Epidermal melanocyte (primary cell): ENCODE data around the gene NMT1.

ENCODE experiments used
- DNase-seq: peaks from one replicate; pipeline ENCODE4 v3.0.0; 2011; ENCODE audit warnings: low spot score; ENCODE audit not compliant: insufficient read length

NMT1 gene

DNA sequence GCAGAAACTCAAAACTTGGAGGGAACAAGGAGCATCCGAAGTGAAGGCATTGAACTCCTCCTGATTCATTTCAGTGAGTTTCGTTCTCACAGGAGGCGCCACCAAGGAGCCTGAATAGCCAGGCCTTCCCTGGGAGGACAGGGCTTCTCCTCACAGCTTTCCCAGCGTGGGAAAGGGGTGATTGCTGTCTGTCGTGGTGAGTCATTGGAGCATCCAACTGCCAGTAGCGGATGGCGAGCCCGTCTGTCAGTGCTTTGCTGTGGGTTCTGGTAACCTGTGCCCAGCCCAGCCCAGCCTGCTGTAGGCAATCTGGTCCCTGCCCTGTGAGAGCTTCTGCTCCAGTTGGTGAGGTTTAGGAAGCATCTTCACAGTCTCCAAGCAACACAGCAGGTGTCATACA, 42.9 kb downstream of the NMT1 start:
- DNase-seq = no peak

- DNase-seq = no peak
These were observed 43.4 kb downstream of the NMT1 start for GRCh38 chr17:45104497-45104896.

GRCh38 chr17:45104907-45105624, 43.9 kb downstream of the NMT1 start:
- DNase-seq = no peak

DNA sequence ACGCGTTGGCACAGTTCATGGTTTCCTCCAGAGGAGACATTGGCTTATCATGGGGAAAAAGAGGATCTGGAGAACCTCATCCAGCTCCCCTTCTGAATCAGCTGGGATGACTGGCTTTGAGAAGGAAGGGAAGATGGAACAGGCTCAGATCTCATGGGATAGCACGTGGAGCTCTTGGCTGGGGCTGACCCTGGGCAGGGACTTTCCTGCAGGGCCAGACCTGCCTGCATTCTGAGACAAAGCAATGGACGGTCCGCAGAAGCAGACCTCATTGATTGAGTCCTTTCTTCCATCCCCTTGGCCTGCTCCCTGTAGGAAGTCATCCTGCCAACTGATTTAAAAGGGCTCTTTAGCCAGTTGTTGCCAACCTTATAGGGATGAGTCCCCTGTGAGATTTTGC, 45.0 kb downstream of the NMT1 start:
- no peak for DNase-seq

DNA sequence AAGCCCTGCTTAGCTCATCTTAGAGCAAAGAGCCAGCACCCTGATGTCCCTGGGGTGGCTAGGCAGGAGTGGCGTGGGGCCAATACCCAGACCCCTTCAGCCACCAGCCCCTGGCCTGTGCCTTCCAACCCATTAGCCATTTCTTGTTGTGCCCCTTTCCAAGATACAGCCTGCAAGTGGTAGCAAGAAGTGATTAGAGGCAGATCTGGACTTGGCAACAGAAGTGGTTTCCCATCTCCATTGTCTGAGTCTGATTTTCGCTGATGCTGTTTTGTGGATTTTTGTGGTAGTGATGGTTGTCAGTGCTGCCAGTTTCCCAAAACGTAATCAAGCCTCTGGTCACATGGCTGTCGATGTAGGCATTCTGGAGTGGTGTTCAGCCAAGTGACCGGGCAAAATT, 45.5 kb downstream of the NMT1 start:
- no peak for DNase-seq

- no peak for DNase-seq
These were observed 46.3 kb downstream of the NMT1 start for GRCh38 chr17:45107293-45108010.

GRCh38 chr17:45108051-45108450, 46.9 kb downstream of the NMT1 start:
- DNase-seq = no peak

GRCh38 chr17:45108595-45109521, 47.7 kb downstream of the NMT1 start:
- DNase-seq = no peak

DNA sequence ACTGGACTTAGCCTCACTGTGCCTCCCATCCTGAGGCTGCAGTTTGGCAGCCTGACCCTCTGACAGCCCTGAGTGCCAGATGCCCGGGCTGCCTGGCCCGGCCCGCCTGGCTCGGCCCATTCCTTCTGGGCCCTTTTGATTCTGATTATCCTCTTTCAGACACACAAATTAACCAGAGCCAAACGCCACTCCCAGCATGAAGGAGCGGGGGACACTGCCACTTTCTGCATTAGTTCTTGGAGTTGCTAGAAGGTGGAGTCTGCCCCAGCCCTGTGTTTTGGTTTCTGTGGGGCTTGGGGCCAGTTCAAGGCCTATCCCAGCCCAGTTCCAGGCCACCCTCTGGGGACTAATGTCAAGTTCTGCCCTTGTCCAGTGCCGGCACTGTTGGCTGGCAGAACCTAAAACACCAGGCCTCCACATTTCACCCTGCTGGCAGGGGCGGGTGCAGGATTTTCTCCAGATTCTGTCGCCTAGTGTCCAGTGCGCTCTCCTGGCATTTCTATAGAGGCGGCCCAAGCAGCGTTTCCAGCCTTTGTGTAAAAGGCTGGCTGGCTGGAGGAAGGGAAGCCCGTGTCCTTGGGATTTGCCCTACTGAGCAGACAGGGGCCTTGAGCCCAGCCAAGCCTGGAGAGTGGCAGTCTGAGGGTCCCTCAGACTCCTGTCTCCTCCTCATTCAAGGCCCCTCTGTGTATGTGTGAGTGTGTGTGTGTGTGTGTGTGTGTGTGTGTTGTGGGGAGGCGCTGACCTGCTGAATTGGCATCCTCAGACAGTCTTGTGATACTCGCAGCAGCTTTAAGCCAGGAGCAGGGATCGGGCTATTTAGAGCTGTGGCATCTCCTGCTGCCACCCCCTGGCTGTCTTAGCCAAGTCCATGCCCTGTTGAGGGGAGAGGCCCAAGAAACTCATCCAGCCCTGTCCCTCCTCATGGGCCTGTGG, 49.8 kb downstream of the NMT1 start:
- peak; percentile 77 for DNase-seq

GRCh38 chr17:45111850-45112249, 50.7 kb downstream of the NMT1 start:
- no peak for DNase-seq

DNA sequence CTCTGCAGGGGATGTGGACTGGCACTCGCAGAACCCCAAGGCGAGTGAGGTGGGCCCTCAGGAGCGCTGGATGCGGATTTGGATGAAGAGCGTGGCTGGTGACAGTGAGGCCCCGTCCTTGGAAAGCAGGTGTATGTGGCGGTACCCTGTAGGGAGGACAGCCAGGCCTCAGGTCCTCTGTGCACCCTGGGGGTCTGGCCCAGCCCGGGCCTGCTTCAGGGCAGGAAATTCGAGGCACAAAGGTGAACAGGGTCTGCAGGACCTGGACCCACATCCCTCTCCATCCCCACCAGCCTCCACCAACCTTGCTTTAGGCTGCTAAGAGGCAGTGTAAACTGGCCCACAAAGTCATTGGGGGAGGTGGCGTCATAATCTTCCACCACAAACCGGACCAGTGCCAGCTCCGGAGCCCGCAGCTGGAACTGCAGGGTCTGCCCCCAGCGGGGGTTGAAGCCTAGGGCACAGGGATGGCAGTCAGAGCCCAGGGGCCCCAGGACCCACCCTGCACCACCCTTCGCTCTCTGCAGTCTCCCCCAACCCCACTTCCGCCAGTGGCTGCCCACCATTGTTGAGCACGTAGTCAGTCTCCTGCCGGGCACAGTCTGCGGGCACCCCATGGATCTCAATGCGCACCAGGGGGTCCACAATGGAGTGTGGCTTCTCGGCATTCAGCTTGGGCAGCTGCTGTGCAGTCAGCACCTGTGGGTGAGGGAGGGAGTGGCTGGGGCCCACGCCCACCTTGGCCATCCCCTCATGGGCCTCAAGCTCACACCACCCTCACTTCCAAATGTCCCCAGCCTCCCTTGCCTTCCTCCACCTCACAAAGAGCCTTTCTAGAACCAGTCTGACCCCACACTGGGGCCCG, 51.7 kb downstream of the NMT1 start:
- DNase-seq = no peak

DNA sequence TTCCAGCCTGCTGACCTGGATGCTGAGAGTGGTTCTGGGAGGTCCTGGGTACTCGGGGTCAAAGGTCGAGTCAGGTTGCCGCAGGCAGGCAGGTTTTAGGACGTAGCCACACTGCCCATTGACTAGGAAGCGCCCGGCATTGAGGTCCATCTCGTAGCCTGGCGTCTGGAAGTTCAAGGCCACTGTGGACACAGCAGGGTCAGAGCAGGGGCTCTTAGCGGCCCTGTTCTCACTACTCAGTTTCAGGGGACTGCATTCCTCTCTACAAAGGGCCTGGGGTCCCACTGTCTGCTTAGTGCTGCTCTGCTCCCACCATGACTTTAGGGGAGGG, 52.3 kb downstream of the NMT1 start:
- DNase-seq = no peak

- DNase-seq = no peak
These were observed 53.2 kb downstream of the NMT1 start for GRCh38 chr17:45114117-45114932.

- DNase-seq = no peak
These were observed 54.0 kb downstream of the NMT1 start for GRCh38 chr17:45115015-45115625.

DNA sequence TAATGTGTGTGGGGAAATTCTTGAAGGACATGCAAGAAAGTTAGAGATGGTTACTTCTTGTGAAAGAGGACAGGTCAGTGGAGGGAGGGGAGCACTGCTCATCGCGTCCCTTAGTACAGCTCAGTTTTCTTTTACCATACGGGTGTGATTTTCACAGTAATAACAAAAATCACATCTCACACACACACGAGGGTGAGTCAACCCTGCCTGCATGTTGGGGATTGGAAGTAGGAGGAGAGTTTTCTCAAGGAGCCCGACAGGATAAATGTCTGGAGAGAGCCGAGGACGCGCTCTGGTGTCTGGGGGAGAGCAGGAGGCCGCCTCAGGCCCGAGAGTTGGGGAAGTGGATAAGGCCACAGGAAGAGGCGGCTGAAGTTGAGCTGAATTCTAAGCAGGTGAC, 54.8 kb downstream of the NMT1 start:
- no peak for DNase-seq

DNA sequence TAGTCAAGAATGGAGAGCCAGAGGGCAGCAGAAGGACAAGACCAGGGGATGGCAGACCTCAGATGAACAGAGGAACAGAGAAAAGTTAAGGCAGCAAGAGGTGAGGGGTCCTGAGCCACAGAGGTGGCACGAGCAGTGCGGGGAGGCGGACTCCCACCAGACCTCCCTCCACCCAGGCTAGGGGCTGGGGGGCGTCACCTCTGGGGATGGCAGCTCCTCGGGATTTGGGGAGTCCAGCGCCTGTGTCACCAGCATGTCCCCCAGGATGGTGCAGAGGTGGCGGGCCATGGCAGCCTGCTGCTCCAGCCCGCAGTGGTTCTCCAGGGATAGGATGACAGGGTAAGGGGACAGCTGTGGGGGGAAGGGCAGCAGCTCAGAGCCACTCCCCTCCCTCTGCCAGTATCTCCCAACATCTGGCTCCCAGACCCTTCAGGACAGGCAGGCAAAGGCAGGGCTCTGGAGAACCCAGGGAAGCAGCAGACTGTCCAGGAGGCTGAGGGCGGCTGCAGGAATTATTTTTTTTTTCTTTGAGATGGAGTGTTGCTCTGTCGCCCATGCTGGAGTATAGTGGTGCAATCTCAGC, 55.4 kb downstream of the NMT1 start:
- no peak for DNase-seq

GRCh38 chr17:45117334-45117733, 56.2 kb downstream of the NMT1 start:
- DNase-seq = no peak

- no peak for DNase-seq
These were observed 56.9 kb downstream of the NMT1 start for GRCh38 chr17:45117848-45118646.
